Memory B cell (primary cell): ENCODE data around the gene LILRB2.
A peak's percentile ranks its signal among the peaks of the same experiment; 100 is the strongest.
"Not testable (repeated sequence)": the region's sequence is repeated elsewhere in the genome, so short reads cannot be mapped to it uniquely, and the experiment has no call there.

Experiments
- ATAC-seq: fragments of 150-1000 bp; cut with Tn5 transposase; 2 replicates; pipeline ENCODE4 v1.10.0; 2021; ENCODE audit warnings: low read depth, mild to moderate bottlenecking, moderate library complexity
- DNase-seq, 2 donors: peaks; one replicate each; pipeline ENCODE4 v3.0.0; 2022; ENCODE audit warnings: low spot score in 2 of 2
- H3K27ac Mint-ChIP-seq: one replicate; pipeline ENCODE4 v1.8.0; 2022; ENCODE audit warnings: mild to moderate bottlenecking, moderate library complexity, mixed read lengths
- H3K27me3 Mint-ChIP-seq: one replicate; pipeline ENCODE4 v1.8.0; 2022; ENCODE audit warnings: mixed read lengths
- H3K36me3 Mint-ChIP-seq: one replicate; pipeline ENCODE4 v1.8.0; 2022; ENCODE audit warnings: mild to moderate bottlenecking, mixed read lengths
- H3K4me1 Mint-ChIP-seq: one replicate; pipeline ENCODE4 v1.8.0; 2022; ENCODE audit warnings: mixed read lengths
- H3K4me3 Mint-ChIP-seq: one replicate; pipeline ENCODE4 v1.8.0; 2022; ENCODE audit warnings: mild to moderate bottlenecking, moderate library complexity, mixed read lengths
- H3K9me3 Mint-ChIP-seq: one replicate; pipeline ENCODE4 v1.8.0; 2022; ENCODE audit warnings: mixed read lengths

Gene LILRB2

DNA sequence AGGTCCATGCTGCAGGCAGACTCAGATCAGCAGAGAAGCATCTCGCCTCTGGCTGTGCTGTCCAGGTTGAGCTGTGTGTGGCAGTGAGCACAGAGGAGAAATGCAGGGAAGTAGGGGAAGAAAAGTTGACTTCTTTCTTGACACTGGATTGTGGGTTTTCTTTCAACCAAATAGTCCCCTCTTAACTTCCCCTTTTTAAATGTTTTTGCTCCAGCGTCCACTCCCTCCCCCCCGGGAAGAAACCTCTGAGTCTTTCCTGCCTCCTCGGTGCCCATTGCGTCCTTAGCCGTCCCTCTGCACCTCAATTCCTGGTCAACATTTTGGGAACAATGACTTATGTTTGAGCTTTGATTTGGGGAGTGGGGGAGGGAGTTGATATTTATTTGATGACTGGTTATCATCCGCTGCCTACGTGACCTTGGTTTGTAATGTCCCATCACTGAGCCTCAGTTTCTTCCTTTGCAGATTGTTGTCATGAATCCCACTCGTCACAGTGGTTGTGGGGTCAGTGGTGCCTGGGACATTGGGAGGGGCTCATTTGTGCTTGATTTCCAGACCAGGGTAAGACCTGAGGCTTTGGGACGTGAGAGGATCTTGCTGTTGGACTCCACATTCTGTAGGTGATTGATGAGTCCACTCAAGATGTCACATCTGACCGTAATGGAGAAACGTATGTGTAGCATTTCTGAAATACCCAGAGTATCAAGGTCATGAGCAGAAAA lies at the start of gene LILRB2:
LILRB2 (minus strand) TSS at position 104 of the 722 bp plus-strand sequence. CDS start 614 bp downstream, outside the sequence.
- ATAC-seq (peak; percentile 26), DNase-seq (no peak)
- H3K4me3 Mint-ChIP-seq: peak within 1 kb of the TSS; percentile 77
- H3K27ac Mint-ChIP-seq: peak within 1 kb of the TSS; percentile 22
- H3K4me1 Mint-ChIP-seq: peaks cover 32% of the 10 kb centered on the region
- H3K9me3 Mint-ChIP-seq: no peaks in the 10 kb centered on the region
- peaks cover 13% of the 10 kb centered on the region for H3K27me3 Mint-ChIP-seq
- H3K36me3 Mint-ChIP-seq: no peaks in the 10 kb centered on the region

DNA sequence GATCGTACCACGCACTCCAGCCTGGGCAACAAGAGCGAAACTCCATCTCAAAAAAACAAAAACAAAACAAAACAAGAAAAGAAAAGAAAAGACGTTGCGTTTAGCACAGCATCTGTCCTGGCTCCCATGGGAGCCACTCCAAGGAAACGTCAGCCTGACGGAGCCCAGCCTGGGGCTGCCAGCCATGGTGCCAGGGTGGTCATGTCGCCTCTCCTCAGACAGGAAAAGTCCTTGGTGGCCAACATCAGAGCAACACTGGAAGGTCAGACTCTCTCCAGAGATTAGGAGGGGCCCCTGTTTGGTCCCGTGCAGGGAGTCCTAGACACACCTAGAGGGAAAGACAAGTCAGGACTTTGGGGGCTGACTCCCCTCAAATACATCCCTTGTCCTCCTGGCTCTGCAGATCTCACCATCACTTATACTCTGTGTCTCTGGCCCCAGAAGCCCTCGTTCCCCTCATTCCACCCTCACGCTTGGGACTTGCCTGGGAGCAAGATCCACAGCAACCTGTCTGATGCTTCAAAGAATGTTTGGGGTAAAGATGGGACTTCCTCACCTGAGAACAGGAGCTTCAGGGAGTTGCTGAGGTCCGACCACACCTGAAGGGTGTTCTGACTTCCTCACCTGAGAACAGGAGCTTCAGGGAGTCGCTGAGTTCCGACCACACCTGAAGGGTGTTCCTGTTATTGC lies 48.7 kb upstream of the LILRB2 start:
- DNase-seq (no peak), ATAC-seq (no peak)
- H3K27ac Mint-ChIP-seq: no peak overlapping the region
- no peak overlapping the region for H3K4me3 Mint-ChIP-seq
- peaks cover 5% of the 10 kb centered on the region for H3K9me3 Mint-ChIP-seq
- H3K4me1 Mint-ChIP-seq: peaks cover 34% of the 10 kb centered on the region
- peaks cover 7% of the 10 kb centered on the region for H3K36me3 Mint-ChIP-seq
- H3K27me3 Mint-ChIP-seq: no peaks in the 10 kb centered on the region

DNA sequence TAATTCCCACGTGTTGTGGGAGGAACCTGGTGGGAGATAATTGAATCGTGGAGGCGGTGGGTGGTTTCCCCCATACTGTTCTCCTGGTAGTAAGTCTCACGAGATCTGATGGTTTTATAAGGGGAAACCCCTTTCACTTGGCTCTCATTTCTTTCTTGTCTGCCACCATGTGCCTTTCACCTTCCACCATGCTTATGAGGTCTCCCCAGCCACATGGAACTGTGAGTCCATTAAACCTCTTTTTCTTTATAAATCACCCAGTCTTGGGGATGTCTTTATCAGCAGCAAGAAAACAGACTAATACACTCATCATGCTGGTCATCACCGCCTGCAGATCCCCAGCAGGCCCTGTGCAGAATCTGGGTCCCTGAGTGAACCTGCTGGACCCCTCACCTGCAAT lies 47.9 kb upstream of the LILRB2 start:
- H3K4me1 Mint-ChIP-seq: peaks cover 29% of the 10 kb centered on the region
- not testable (repeated sequence) for H3K27me3 Mint-ChIP-seq, H3K36me3 Mint-ChIP-seq, ATAC-seq, H3K9me3 Mint-ChIP-seq, H3K4me3 Mint-ChIP-seq, DNase-seq
- H3K27ac Mint-ChIP-seq: peak overlapping the region; percentile 19

DNA sequence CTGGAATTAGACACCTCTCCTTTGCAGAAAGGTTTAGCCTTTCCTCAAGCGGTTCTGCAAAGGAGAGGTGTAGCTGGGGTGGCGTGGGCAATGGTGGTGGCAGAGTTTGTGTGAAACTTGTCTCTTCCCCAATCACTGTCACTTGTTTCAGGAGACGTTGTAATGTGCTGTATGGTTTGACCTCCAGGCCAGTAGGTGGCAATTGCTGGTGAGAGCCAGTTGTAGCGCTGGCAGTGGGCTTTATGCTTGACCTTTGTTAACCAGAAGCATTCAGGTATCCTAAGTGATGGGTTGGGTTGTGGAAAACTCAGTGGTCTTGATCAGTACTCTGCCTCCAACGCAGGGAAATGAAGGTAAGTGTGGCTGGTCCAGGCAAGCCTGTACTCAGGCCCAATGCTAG lies 44.7 kb upstream of the LILRB2 start:
- Mint-ChIP-seq H3K4me3 (no peak overlapping the region), H3K27ac (peak overlapping the region; percentile 24), H3K4me1 (peaks cover 21% of the 10 kb centered on the region), H3K27me3 (no peaks in the 10 kb centered on the region), H3K36me3 (peaks cover 7% of the 10 kb centered on the region), H3K9me3 (peaks cover 5% of the 10 kb centered on the region)
- DNase-seq (no peak), ATAC-seq (peak; percentile 24)

DNA sequence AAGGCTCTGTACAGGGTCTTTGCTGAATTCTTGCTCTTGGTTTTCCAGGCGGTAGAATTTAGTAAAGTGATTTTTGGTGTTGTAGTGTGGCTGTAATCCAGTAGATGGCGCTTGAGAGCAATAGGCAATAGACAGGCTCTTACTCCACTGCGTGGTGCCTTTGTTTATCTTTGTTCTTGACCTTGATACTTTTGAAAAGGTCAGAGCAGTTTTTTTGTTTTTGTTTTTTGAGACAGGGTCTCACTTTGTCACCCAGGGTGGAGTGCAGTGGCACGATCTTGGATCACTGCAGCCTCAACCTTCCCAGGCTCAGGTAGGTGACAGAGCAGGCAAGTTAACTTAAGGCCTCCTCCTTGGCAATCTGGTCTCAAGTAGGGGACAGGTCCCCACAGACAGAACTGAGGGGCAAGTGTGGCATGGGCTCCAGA lies 44.3 kb upstream of the LILRB2 start:
- peak; percentile 61 to 64 for DNase-seq

DNA sequence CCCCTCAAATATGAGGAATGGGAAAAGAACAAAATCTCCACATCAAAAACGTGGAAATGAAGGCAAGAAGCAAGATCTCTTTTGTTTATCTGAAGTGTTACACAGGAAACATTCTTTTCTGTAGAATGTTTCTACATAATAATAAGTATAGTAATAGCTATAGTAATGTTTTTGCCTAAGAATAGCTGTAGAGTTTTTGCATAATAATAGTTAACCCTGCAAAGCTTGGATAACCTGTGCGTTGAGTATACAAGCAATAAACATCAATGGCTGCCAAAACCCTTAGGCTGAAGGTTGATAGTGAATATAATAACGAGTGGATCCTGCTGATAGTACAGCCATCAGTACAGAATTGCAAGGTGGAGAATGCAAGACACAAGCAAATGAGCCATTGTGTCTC lies 43.2 kb upstream of the LILRB2 start:
- peaks cover 20% of the 10 kb centered on the region for H3K4me1 Mint-ChIP-seq
- H3K27ac Mint-ChIP-seq: no peak overlapping the region
- peaks cover 5% of the 10 kb centered on the region for H3K36me3 Mint-ChIP-seq
- no peak for ATAC-seq
- H3K4me3 Mint-ChIP-seq: no peak overlapping the region
- peaks cover 4% of the 10 kb centered on the region for H3K27me3 Mint-ChIP-seq
- peaks cover 5% of the 10 kb centered on the region for H3K9me3 Mint-ChIP-seq
- DNase-seq: no peak

More for the DNA sequence above, 44.3 kb upstream of the LILRB2 start:
- Mint-ChIP-seq H3K9me3 (peaks cover 5% of the 10 kb centered on the region), H3K27ac (peak overlapping the region; percentile 24), H3K36me3 (peaks cover 7% of the 10 kb centered on the region), H3K4me1 (peaks cover 21% of the 10 kb centered on the region), H3K4me3 (no peak overlapping the region), H3K27me3 (peaks cover 3% of the 10 kb centered on the region)
- peak; percentile 56 for ATAC-seq

DNA sequence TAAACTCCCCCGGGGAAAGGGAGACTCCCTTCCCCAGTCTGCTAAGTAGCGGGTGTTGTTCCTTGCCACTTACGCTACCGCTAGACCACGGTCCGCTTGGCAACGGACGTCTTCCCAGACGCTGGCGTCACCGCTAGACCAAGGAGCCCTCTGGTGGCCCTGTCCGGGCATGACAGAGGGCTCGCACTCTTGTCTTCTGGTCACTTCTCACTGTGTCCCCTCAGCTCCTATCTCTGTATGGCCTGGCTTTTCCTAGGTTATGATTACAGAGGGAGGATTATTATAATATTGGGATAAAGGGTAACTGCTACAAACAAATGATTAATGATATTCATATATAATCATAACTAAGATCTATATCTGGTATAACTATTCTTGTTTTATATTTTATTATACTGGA lies 42.0 kb upstream of the LILRB2 start:
- H3K4me1 Mint-ChIP-seq: peaks cover 13% of the 10 kb centered on the region
- not testable (repeated sequence) for H3K27ac Mint-ChIP-seq, DNase-seq, H3K36me3 Mint-ChIP-seq, H3K9me3 Mint-ChIP-seq, ATAC-seq, H3K4me3 Mint-ChIP-seq, H3K27me3 Mint-ChIP-seq

DNA sequence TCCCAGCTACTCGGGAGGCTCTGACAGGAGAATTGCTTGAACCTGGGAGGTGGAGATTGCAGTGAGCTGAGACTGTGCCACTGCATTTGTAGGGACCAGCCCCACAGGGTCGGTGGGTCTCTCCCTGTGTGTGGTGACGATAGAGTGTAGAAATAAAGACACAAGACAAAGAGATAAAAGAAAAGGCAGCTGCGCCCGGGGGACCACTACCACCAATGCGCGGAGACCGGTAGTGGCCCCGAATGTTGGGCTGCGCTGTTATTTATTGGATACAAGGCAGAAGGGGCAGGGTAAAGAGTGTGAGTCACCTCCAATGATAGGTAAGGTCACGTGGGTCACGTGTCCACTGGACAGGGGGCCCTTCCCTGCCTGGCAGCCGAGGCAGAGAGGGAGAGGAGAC lies 41.4 kb upstream of the LILRB2 start:
- H3K9me3 Mint-ChIP-seq, H3K4me3 Mint-ChIP-seq, H3K27ac Mint-ChIP-seq, H3K27me3 Mint-ChIP-seq, DNase-seq, H3K36me3 Mint-ChIP-seq, ATAC-seq: not testable (repeated sequence)
- H3K4me1 Mint-ChIP-seq: peaks cover 11% of the 10 kb centered on the region

DNA sequence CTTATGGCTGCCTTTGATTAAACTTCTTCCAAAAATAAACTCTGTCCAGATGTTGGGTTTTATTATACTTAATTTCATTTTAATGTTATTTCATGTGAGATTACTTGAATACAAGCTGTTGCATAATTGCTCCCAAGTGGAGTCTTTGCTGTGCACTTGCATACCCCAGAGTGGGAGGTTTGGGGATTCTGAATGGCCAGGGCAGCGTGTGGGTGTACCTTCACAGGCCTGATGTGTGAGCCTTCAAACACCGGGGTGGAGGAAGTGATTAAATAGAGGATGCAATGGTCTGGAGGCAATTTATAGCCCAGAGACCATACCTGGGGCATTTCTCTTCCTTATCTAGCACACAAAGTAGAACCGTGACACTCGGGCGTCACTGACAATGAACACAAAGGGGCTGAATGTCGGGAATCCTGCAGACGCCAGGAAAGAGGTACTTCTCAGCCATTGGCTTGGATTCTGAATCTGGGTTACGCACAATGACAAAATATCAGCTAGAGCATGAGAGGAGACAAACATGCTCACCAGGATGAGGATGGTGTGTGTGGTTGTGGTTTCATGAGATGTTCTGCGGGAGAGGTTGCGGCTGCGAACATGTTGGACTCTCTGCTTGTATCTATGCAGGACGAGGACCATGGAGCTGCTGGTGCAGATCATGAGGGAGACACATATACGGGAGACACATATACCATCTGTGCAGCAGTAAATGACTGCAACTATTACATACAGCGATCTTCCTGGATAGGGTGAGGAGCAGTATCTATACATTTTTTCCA lies 39.2 kb upstream of the LILRB2 start:
- no peaks in the 10 kb centered on the region for H3K36me3 Mint-ChIP-seq
- peaks cover 10% of the 10 kb centered on the region for H3K27me3 Mint-ChIP-seq
- H3K4me1 Mint-ChIP-seq: peaks cover 4% of the 10 kb centered on the region
- DNase-seq (no peak), ATAC-seq (no peak)
- no peaks in the 10 kb centered on the region for H3K9me3 Mint-ChIP-seq
- no peak overlapping the region for H3K27ac Mint-ChIP-seq
- no peak overlapping the region for H3K4me3 Mint-ChIP-seq

DNA sequence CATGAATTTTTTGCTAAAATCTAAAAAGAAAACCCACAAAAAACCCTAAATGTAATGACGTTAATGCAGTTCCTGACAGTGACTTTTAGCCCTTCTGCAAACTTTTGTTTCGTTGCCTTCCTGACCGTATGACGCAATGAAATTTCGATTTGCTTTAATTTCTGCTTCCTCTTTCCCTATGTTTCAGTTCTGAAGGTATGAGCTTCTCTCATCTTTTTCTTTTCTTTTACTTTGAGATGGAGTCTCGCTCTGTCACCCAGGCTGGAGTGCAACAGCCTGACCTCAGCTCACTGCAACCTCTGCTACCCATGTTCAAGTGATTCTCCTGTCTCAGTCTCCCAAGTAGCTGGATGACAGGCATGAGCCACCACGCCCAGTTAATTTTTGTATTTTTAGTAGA lies 38.1 kb upstream of the LILRB2 start:
- Mint-ChIP-seq H3K9me3 (no peaks in the 10 kb centered on the region), H3K4me1 (peaks cover 2% of the 10 kb centered on the region), H3K36me3 (no peaks in the 10 kb centered on the region), H3K4me3 (peak overlapping the region; percentile 48), H3K27ac (peak overlapping the region; percentile 15), H3K27me3 (peaks cover 10% of the 10 kb centered on the region)
- ATAC-seq (peak; percentile 92), DNase-seq (peak in 1 of 2 donors; percentile 51)

DNA sequence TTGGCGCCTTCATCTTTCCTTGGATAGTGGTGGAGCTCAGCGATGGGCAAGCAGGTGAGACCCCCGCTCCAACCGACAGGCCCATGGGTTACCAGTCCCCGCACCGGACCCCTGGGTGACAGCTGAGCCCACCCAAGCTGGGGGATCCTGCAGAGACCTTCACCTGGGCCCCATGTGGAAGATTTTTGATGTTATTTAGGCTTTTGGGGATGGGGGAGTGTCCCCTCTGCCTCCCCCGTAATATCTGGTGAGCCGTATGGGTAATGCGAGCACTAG lies 37.0 kb upstream of the LILRB2 start:
- no peak for ATAC-seq
- DNase-seq: no peak
- Mint-ChIP-seq H3K4me3 (no peak overlapping the region), H3K4me1 (peaks cover 3% of the 10 kb centered on the region), H3K27ac (no peak overlapping the region), H3K36me3 (no peaks in the 10 kb centered on the region), H3K27me3 (peaks cover 13% of the 10 kb centered on the region), H3K9me3 (no peaks in the 10 kb centered on the region)

DNA sequence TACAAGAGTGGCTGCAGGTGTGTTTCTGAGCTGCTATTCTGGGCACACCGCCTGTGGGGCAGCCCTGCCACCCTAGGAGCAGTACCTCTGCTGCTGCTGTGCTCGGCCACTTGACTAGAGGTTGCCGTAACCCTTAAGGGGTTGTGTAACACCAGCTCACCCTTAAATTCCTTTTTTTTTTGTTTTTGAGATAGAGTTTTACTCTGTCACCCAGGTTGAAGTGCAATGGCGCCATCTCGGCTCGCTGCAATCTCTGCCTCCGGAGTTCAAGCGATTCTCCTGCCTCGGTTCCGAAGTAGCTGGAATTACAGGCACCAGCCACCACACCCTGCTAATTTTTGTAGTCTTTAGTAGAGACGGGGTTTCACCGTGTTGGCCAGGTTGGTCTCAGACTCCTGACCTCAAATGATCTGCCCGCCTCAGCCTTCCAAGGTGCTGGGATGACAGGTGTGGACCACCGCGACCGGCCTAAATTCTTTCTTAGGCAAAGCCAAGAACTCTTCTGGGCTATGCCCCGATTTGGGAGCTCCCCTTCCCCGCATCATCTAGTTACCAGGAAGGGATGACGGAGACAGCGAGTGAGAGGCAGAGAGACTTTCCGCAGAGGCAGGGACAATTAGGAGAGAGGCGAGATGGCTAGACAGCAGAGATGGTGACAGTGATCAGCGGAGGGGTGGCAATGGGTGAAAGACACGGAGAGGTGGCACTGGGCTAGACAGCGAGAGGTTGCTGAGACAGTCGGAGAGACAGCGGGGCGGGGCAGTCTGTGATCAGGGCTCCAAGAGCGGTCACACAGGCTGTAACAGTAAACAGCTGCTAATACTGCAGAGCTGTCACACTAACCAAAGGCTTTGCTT lies 36.4 kb upstream of the LILRB2 start:
- H3K27ac Mint-ChIP-seq: no peak overlapping the region
- DNase-seq (no peak), ATAC-seq (no peak)
- H3K27me3 Mint-ChIP-seq: peaks cover 16% of the 10 kb centered on the region
- H3K36me3 Mint-ChIP-seq: no peaks in the 10 kb centered on the region
- H3K4me1 Mint-ChIP-seq: peaks cover 6% of the 10 kb centered on the region
- H3K4me3 Mint-ChIP-seq: no peak overlapping the region
- no peaks in the 10 kb centered on the region for H3K9me3 Mint-ChIP-seq

DNA sequence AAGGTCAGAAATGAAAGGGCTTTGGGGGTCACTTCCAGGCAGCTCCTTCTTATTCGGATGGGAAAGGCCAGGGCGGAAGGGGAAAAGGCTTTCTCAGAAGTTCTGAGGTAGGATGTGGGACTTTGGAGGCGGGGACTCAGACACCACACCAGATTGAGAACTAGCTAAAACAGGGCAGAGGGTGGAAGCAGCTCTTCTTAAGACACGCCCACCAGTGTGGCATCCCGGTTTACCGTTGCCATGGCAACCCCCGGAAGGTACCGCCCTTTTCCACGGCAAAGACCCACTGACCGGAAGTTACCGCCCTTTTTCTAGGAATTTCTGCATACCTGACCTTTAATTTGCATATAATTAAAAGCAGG lies 35.8 kb upstream of the LILRB2 start:
- no peaks in the 10 kb centered on the region for H3K9me3 Mint-ChIP-seq
- no peaks in the 10 kb centered on the region for H3K36me3 Mint-ChIP-seq
- peaks cover 16% of the 10 kb centered on the region for H3K27me3 Mint-ChIP-seq
- DNase-seq (no peak), ATAC-seq (no peak)
- H3K4me1 Mint-ChIP-seq: peaks cover 6% of the 10 kb centered on the region
- no peak overlapping the region for H3K4me3 Mint-ChIP-seq
- H3K27ac Mint-ChIP-seq: peak overlapping the region; percentile 20
